MM.1S (cell line): Measurements from ENCODE around the gene DMGDH.

ENCODE experiments used
- DNase-seq: peaks from one replicate; pipeline ENCODE4 v3.0.0-alpha.2; 2015
- H2AFZ ChIP-seq: fragments of 300-600 bp; sonication (generic); 2 replicates; pipeline ENCODE4 v1.6.0; 2016; ENCODE audit warnings: antibody characterized with exemption, low read length
- H3F3A ChIP-seq: fragments of 300-600 bp; sonication (generic); 2 replicates; pipeline ENCODE4 v1.6.1; 2016; ENCODE audit warnings: mild to moderate bottlenecking, antibody characterized with exemption, low read length, moderate library complexity, mixed read lengths; ENCODE audit not compliant: insufficient read depth
- H3K27ac ChIP-seq: fragments of 300-600 bp; sonication (generic); 2 replicates; pipeline ENCODE4 v1.5.1; 2016; ENCODE audit warnings: mild to moderate bottlenecking, low read length
- H3K27me3 ChIP-seq: fragments of 300-600 bp; sonication (generic); replicated peaks from 2 replicates; pipeline ENCODE4 v1.6.0; 2016; ENCODE audit warnings: low read length; ENCODE audit not compliant: insufficient read depth
- H3K36me3 ChIP-seq: fragments of 300-600 bp; sonication (generic); replicated peaks from 2 replicates; pipeline ENCODE4 v1.6.1; 2016; ENCODE audit warnings: mild to moderate bottlenecking, low read length, mixed read lengths; ENCODE audit not compliant: insufficient read depth
- H3K4me1 ChIP-seq: fragments of 300-600 bp; sonication (generic); 2 replicates; pipeline ENCODE4 v1.6.1; 2016; ENCODE audit warnings: low read length, mixed read lengths
- H3K4me2 ChIP-seq: fragments of 300-600 bp; sonication (generic); 2 replicates; pipeline ENCODE4 v1.6.0; 2016; ENCODE audit warnings: low read depth, low read length
- H3K4me3 ChIP-seq: fragments of 300-600 bp; sonication (generic); 2 replicates; pipeline ENCODE4 v1.5.1; 2016; ENCODE audit warnings: low read length, mixed read lengths
- H3K79me2 ChIP-seq: fragments of 300-600 bp; sonication (generic); 2 replicates; pipeline ENCODE4 v1.6.1; 2016; ENCODE audit warnings: mixed run types, low read length, mixed read lengths
- H3K9ac ChIP-seq: fragments of 300-600 bp; sonication (generic); 2 replicates; pipeline ENCODE4 v1.6.1; 2016; ENCODE audit warnings: low read length, mixed read lengths
- H3K9me2 ChIP-seq: fragments of 300-600 bp; sonication (generic); replicated peaks from 2 replicates; pipeline ENCODE4 v1.6.1; 2016; ENCODE audit warnings: mild to moderate bottlenecking, low read length, mixed read lengths; ENCODE audit not compliant: insufficient read depth
- H3K9me3 ChIP-seq: fragments of 300-600 bp; sonication (generic); replicated peaks from 2 replicates; pipeline ENCODE4 v1.6.1; 2016; ENCODE audit warnings: mild to moderate bottlenecking, low read length, mixed read lengths; ENCODE audit not compliant: insufficient read depth
- H4K20me1 ChIP-seq: fragments of 300-600 bp; sonication (generic); 2 replicates; pipeline ENCODE4 v1.6.1; 2016; ENCODE audit warnings: mild to moderate bottlenecking, low read length, moderate library complexity, mixed read lengths; ENCODE audit not compliant: insufficient read depth
- EZH2 ChIP-seq: fragments of 300-600 bp; sonication (generic); optimal IDR thresholded peaks from 2 replicates; pipeline ENCODE3; 2017; ENCODE audit warnings: low read depth, mild to moderate bottlenecking, antibody characterized with exemption, low read length, mixed read lengths
- EZH2phosphoT487 ChIP-seq: fragments of 300-600 bp; sonication (generic); IDR thresholded peaks from 2 replicates; pipeline ENCODE4 v1.6.1; 2018; ENCODE audit warnings: antibody characterized with exemption, low read length
- TF ChIP-seq, protein P1 (sequence below): fragments of 300-600 bp; sonication (generic); IDR thresholded peaks from 2 replicates; pipeline ENCODE4 v1.5.1; 2016; ENCODE audit warnings: antibody characterized with exemption, low read length, mixed read lengths

Gene DMGDH

DNA sequence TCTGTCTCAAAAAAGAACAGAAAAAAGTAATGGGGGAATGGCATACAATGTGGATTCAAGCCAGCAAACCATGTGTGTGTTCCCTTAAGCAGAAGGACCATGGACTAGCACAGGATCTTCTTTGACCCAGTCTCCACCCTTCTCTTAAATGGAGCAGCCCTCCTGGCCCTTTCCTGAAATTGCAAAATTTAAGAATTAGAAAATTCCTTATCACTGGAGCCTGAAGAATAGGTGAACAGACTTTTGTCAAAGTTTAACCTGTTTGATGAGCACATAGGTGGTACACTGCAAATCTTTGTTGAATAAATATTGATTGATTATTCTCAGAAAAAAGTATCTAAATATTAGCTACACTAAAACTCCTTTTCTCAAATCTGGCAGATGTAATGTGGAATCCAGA is 12.6 kb downstream of the DMGDH start:
- TF ChIP-seq, protein P1, sequence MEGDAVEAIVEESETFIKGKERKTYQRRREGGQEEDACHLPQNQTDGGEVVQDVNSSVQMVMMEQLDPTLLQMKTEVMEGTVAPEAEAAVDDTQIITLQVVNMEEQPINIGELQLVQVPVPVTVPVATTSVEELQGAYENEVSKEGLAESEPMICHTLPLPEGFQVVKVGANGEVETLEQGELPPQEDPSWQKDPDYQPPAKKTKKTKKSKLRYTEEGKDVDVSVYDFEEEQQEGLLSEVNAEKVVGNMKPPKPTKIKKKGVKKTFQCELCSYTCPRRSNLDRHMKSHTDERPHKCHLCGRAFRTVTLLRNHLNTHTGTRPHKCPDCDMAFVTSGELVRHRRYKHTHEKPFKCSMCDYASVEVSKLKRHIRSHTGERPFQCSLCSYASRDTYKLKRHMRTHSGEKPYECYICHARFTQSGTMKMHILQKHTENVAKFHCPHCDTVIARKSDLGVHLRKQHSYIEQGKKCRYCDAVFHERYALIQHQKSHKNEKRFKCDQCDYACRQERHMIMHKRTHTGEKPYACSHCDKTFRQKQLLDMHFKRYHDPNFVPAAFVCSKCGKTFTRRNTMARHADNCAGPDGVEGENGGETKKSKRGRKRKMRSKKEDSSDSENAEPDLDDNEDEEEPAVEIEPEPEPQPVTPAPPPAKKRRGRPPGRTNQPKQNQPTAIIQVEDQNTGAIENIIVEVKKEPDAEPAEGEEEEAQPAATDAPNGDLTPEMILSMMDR, result no peak
- TF ChIP-seq EZH2 (no peak), EZH2phosphoT487 (no peak)
- Histone ChIP-seq H3K36me3 (no peaks in the 10 kb centered on the region), H3K9ac (no peak overlapping the region), H3K4me2 (no peak overlapping the region), H3K27me3 (no peaks in the 10 kb centered on the region), H3K9me2 (no peaks in the 10 kb centered on the region), H3K4me1 (no peaks in the 10 kb centered on the region), H3F3A (no peaks in the 10 kb centered on the region), H3K9me3 (no peaks in the 10 kb centered on the region), H3K4me3 (no peak overlapping the region), H2AFZ (no peak overlapping the region), H4K20me1 (no peaks in the 10 kb centered on the region), H3K79me2 (no peaks in the 10 kb centered on the region), H3K27ac (no peak overlapping the region)
- DNase-seq, result no peak

DNA sequence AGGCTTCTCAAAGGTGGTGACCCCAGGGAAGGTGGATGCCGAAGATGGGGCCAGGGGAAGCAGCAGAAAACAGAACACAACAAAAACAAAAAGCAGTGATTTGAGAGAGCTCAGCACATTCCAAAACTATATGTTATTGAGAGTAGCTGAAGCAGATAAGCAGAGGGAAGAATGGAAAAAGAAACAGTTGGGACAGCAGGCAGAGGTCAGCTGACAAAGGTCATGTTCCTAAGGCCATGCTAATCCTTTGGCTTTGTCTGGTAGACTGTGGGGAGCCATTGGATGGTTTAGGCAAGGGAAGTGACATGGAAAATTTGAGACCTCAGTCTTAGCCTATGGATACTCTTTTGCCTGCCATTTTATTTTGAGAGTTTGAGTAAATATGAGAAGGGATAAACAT is 14.5 kb downstream of the DMGDH start:
- no peaks in the 10 kb centered on the region for H3K36me3 ChIP-seq
- no peaks in the 10 kb centered on the region for H3K4me1 ChIP-seq
- DNase-seq, result no peak
- no peak overlapping the region for H3K4me3 ChIP-seq
- H3K9ac ChIP-seq, result no peak overlapping the region
- H3K27ac ChIP-seq, result no peak overlapping the region
- no peak for TF ChIP-seq EZH2phosphoT487
- TF ChIP-seq EZH2, result no peak
- TF ChIP-seq, protein P1, result no peak
- no peaks in the 10 kb centered on the region for H3K79me2 ChIP-seq
- H3F3A ChIP-seq, result no peaks in the 10 kb centered on the region
- H3K27me3 ChIP-seq, result no peaks in the 10 kb centered on the region
- no peak overlapping the region for H3K4me2 ChIP-seq
- no peak overlapping the region for H2AFZ ChIP-seq
- no peaks in the 10 kb centered on the region for H3K9me3 ChIP-seq
- H3K9me2 ChIP-seq, result no peaks in the 10 kb centered on the region
- no peaks in the 10 kb centered on the region for H4K20me1 ChIP-seq

DNA sequence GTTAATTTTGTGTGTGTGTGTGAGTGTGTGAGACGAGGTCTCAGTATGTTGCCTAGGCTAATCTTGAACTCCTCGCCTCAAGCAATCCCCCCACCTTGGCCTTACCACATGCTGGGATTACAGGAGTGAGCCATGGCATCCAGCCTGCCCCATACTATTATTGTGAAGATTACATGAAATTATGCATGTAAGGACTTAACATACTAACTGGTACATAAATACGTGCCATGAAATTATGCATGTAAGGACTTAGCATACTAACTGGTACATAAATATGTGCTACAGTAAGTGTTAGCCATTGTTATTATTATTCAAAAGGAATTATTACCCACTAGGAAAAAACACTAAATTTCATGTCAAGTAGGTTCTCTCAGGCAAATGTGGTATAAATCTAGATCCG is 16.2 kb downstream of the DMGDH start:
- Histone ChIP-seq H3K27me3 (no peaks in the 10 kb centered on the region), H2AFZ (no peak overlapping the region), H3K9me3 (no peaks in the 10 kb centered on the region), H3K4me1 (no peaks in the 10 kb centered on the region), H3K9ac (no peak overlapping the region), H3F3A (no peaks in the 10 kb centered on the region), H3K79me2 (no peaks in the 10 kb centered on the region), H3K36me3 (no peaks in the 10 kb centered on the region), H3K9me2 (no peaks in the 10 kb centered on the region), H3K4me2 (no peak overlapping the region), H3K27ac (no peak overlapping the region), H3K4me3 (no peak overlapping the region), H4K20me1 (no peaks in the 10 kb centered on the region)
- DNase-seq, result no peak
- no peak for TF ChIP-seq EZH2
- TF ChIP-seq, protein P1, result no peak
- no peak for TF ChIP-seq EZH2phosphoT487
